ENCODE measurements around the gene JPT1. TPM values are rescaled to one million over a fixed set of nuclear protein-coding genes. Genes with fewer than 3 reads are reported as not detected.
"Not testable (repeated sequence)": the region's sequence is repeated elsewhere in the genome, so short reads cannot be mapped to it uniquely, and the experiment has no call there.

The JPT1 gene
- total and polyA plus RNA-seq, 2 donors (not counting 3 experiments of a cell fraction or from before 2014, with no cell fraction given): 212 to 352 TPM

- dilution Hi-C loops (cut with MboI; ENCODE audit: extremely low pct_ligation_motif_present, low sequenced_read_pairs); POLR2A ChIA-PET; intact Hi-C loops (cut with micrococcal nuclease); DNase-seq (ENCODE audit: low read depth, low spot score); H3K4me2 ChIP-seq (ENCODE audit: insufficient read depth, low read length); H3K4me3 ChIP-seq (replicated peaks in 1 of 3; ENCODE audit: insufficient read depth in 1 of 3, low read depth in 1 of 3, low read length in 3 of 3); H3K9ac ChIP-seq (replicated peaks; ENCODE audit: extremely low read depth, insufficient read depth, low read length); H3K9me1 ChIP-seq (replicated peaks; ENCODE audit: control insufficient read depth, extremely low read depth, insufficient read depth, low read length); H3K79me2 ChIP-seq (ENCODE audit: control insufficient read depth, insufficient read depth, low read length); H3K27ac ChIP-seq (ENCODE audit: insufficient read depth, low read depth, low read length); H3K27me3 ChIP-seq (ENCODE audit: control insufficient read depth in 2 of 2, insufficient read depth in 2 of 2, low read length in 2 of 2); H3K9me3 ChIP-seq (replicated peaks; ENCODE audit: control insufficient read depth, insufficient read depth, low read length); BruUV-seq (replicated peaks); H2AFZ ChIP-seq (ENCODE audit: low read depth, low read length); FAIRE-seq; H4K20me1 ChIP-seq (replicated peaks; ENCODE audit: control insufficient read depth, extremely low read depth, insufficient read depth, low read length); H3K4me1 ChIP-seq (ENCODE audit: control insufficient read depth, extremely low read depth, insufficient read depth, low read length): not testable (repeated sequence)
- H3K36me3 ChIP-seq (ENCODE audit: control insufficient read depth in 2 of 2, extremely low read depth in 1 of 2, insufficient read depth in 2 of 2, low read length in 2 of 2): peaks cover 13 to 16% of the 10 kb centered on the region in 2 experiments
- CTCF ChIA-PET: interaction anchor here (1.7 kb wide), 1 partner anchor 64 kb away, joined by 4 read pairs; no protein-coding TSS in a partner anchor
Measured at GRCh38 chr17:75137762-75138161, 16.6 kb downstream of the JPT1 start.

DNA sequence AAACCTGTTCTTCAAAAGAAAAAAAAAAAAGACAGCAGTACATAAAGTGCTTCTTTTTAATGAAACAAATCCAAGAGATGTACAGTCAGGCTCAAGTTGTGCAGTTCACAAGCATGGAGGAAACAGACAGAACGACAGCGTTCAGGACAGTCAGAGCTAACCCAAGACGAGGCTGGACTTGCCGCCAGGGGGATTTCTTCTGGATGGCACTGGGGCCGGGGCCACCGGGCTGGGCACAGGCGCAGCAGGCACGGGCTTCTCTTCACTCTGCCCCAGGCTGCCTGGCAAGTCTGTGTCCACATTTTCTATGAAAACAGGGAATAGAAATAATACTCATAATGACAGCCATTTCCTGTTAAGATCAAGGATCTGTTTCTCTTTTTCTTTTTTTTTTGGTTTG, 18.4 kb downstream of the JPT1 start:
- intact Hi-C loops (cut with micrococcal nuclease): no loop called here
- Histone ChIP-seq H3K36me3 (ENCODE audit: control insufficient read depth in 2 of 2, extremely low read depth in 1 of 2, insufficient read depth in 2 of 2, low read length in 2 of 2) (peaks cover 9 to 10% of the 10 kb centered on the region in 2 experiments), H4K20me1 (replicated peaks; ENCODE audit: control insufficient read depth, extremely low read depth, insufficient read depth, low read length) (no peaks in the 10 kb centered on the region), H3K27ac (ENCODE audit: insufficient read depth, low read depth, low read length) (no peak overlapping the region), H3K4me1 (ENCODE audit: control insufficient read depth, extremely low read depth, insufficient read depth, low read length) (peaks cover 5% of the 10 kb centered on the region), H3K9me3 (replicated peaks; ENCODE audit: control insufficient read depth, insufficient read depth, low read length) (no peaks in the 10 kb centered on the region), H3K4me2 (ENCODE audit: insufficient read depth, low read length) (no peak overlapping the region), H2AFZ (ENCODE audit: low read depth, low read length) (no peak overlapping the region), H3K79me2 (ENCODE audit: control insufficient read depth, insufficient read depth, low read length) (peaks cover 7% of the 10 kb centered on the region), H3K27me3 (ENCODE audit: control insufficient read depth in 2 of 2, insufficient read depth in 2 of 2, low read length in 2 of 2) (no peaks in the 10 kb centered on the region), H3K9me1 (replicated peaks; ENCODE audit: control insufficient read depth, extremely low read depth, insufficient read depth, low read length) (no peaks in the 10 kb centered on the region), H3K4me3 (replicated peaks in 1 of 3; ENCODE audit: insufficient read depth in 1 of 3, low read depth in 1 of 3, low read length in 3 of 3) (no peak overlapping the region), H3K9ac (replicated peaks; ENCODE audit: extremely low read depth, insufficient read depth, low read length) (no peak overlapping the region)
- TF ChIP-seq CTCF (IDR thresholded peaks at IDR 0.05; ENCODE audit: extremely low read depth in 1 of 2, insufficient read depth in 1 of 2, low read depth in 1 of 2, low read length in 2 of 2) (peak in 1 of 2 donors; percentile 47), GATA2 (IDR thresholded peaks at IDR 0.05; ENCODE audit: insufficient read depth, insufficient read length, low read depth, low read length) (no peak)
- ChIA-PET CTCF (interaction anchor here (0.7 to 8.8 kb wide), 3 partner anchors 10 to 36 kb away, joined by 3 to 138 read pairs (median 3); no protein-coding TSS in a partner anchor), POLR2A (interaction anchor here (0.6 kb wide), 1 partner anchor 9 kb away, joined by 3 read pairs; no protein-coding TSS in a partner anchor)
- peak; percentile 32 for DNase-seq (ENCODE audit: low read depth, low spot score)
- dilution Hi-C loops (cut with MboI; ENCODE audit: extremely low pct_ligation_motif_present, low sequenced_read_pairs): no loop called here
- BruUV-seq (replicated peaks): no TSS peak
- FAIRE-seq: peak; percentile 50
